Hepatocyte (in vitro differentiated cells): ENCODE results near the gene MOB3B. TPM values are rescaled to one million over a fixed set of nuclear protein-coding genes. Genes with fewer than 3 reads are reported as not detected.

Experiments used
- DNase-seq: peaks from one replicate; pipeline ENCODE4 v3.0.0-alpha.2; 2016; ENCODE audit warnings: low spot score
- H2AFZ ChIP-seq: fragments of 200-600 bp; sonication (generic); 2 replicates; pipeline ENCODE4 v1.6.0; 2016; ENCODE audit warnings: antibody characterized with exemption, mild to moderate bottlenecking
- H3K27ac ChIP-seq: fragments of 200-600 bp; sonication (generic); 2 replicates; pipeline ENCODE4 v1.5.1; 2016; ENCODE audit warnings: mild to moderate bottlenecking
- H3K27me3 ChIP-seq: fragments of 200-600 bp; sonication (generic); 2 replicates; pipeline ENCODE4 v1.6.1; 2016
- H3K36me3 ChIP-seq: fragments of 200-600 bp; sonication (generic); replicated peaks from 2 replicates; pipeline ENCODE4 v1.5.1; 2016; ENCODE audit warnings: low read depth; ENCODE audit not compliant: insufficient read depth
- H3K4me1 ChIP-seq: fragments of 200-600 bp; sonication (generic); 2 replicates; pipeline ENCODE4 v1.5.1; 2016; ENCODE audit warnings: mild to moderate bottlenecking, moderate library complexity; ENCODE audit not compliant: insufficient read depth
- H3K4me2 ChIP-seq: fragments of 200-600 bp; sonication (generic); 2 replicates; pipeline ENCODE4 v1.6.0; 2016
- H3K4me3 ChIP-seq: fragments of 200-600 bp; sonication (generic); 2 replicates; pipeline ENCODE4 v1.5.1; 2016; ENCODE audit warnings: mild to moderate bottlenecking
- H3K79me2 ChIP-seq: fragments of 200-600 bp; sonication (generic); 2 replicates; pipeline ENCODE4 v1.6.0; 2017; ENCODE audit warnings: mild to moderate bottlenecking
- H3K9me2 ChIP-seq: fragments of 200-600 bp; sonication (generic); replicated peaks from 2 replicates; pipeline ENCODE4 v1.6.0; 2017; ENCODE audit warnings: mild to moderate bottlenecking; ENCODE audit not compliant: insufficient read depth
- H3K9me3 ChIP-seq: fragments of 200-600 bp; sonication (generic); 2 replicates; pipeline ENCODE4 v1.5.1; 2016; ENCODE audit warnings: low read depth, mild to moderate bottlenecking
- H4K20me1 ChIP-seq: fragments of 200-600 bp; sonication (generic); 2 replicates; pipeline ENCODE4 v1.6.0; 2016; ENCODE audit warnings: mild to moderate bottlenecking; ENCODE audit not compliant: insufficient read depth, poor library complexity, severe bottlenecking
- CTCF ChIP-seq: fragments of 200-600 bp; sonication (generic); IDR thresholded peaks from 2 replicates; pipeline ENCODE4 v1.5.1; 2016; ENCODE audit warnings: antibody characterized with exemption, mild to moderate bottlenecking; ENCODE audit not compliant: poor library complexity
- EZH2 ChIP-seq: fragments of 200-600 bp; sonication (generic); IDR thresholded peaks from 2 replicates; pipeline ENCODE4 v1.6.1; 2016; ENCODE audit warnings: antibody characterized with exemption, mild to moderate bottlenecking, borderline replicate concordance
- EZH2phosphoT487 ChIP-seq: fragments of 200-600 bp; sonication (generic); IDR thresholded peaks from one replicate; pipeline ENCODE4 v1.6.1; 2018; ENCODE audit warnings: antibody characterized with exemption, mild to moderate bottlenecking, low read depth, moderate library complexity; ENCODE audit not compliant: unreplicated experiment, severe bottlenecking
- WGBS: methylation state at CpG from one replicate; pipeline ENCODE4 v1.1.6; 2016; ENCODE audit warnings: low lambda C conversion rate; ENCODE audit errors: missing lambda C conversion rate; 5-methylcytosine and 5-hydroxymethylcytosine counted together
- polyA plus RNA-seq: library from polyadenylated mRNA; unstranded; fragments of >200 nt; fragmentation: Nextera tagmentation; extraction: Ambion mirVana; gene quantifications from 2 replicates; pipeline ENCODE4 v1.2.1, GENCODE V29; 2016
- total RNA-seq: library from RNA; depleted of rRNA; stranded (reverse); fragments of >200 nt; gene quantifications from 2 replicates; pipeline ENCODE4 v1.2.3, GENCODE V29; 2014

Gene MOB3B
- total and polyA plus RNA-seq, 2 experiments from 2014 or later, result 13.3 to 13.5 TPM

GRCh38 chr9:27487128-27487640 lies 42.4 kb downstream of the MOB3B start:
- Histone ChIP-seq H3K36me3 (no peaks in the 10 kb centered on the region), H2AFZ (no peak overlapping the region), H3K9me2 (no peaks in the 10 kb centered on the region), H3K4me2 (peak overlapping the region; percentile 60), H3K27me3 (no peaks in the 10 kb centered on the region), H3K27ac (peak overlapping the region; percentile 78), H3K4me3 (no peak overlapping the region), H3K9me3 (no peaks in the 10 kb centered on the region), H3K79me2 (peaks cover 40% of the 10 kb centered on the region), H4K20me1 (no peaks in the 10 kb centered on the region), H3K4me1 (peaks cover 21% of the 10 kb centered on the region)
- DNase-seq, result peak; percentile 37
- 30% methylated on average over 5 of the region's 5 CpGs for WGBS
- TF ChIP-seq EZH2 (no peak), CTCF (no peak), EZH2phosphoT487 (no peak)

- Histone ChIP-seq H3K27ac (no peak overlapping the region), H3K4me3 (no peak overlapping the region), H3K4me2 (no peak overlapping the region), H3K4me1 (peaks cover 21% of the 10 kb centered on the region), H2AFZ (no peak overlapping the region), H3K27me3 (no peaks in the 10 kb centered on the region), H3K79me2 (peaks cover 37% of the 10 kb centered on the region), H3K36me3 (no peaks in the 10 kb centered on the region), H3K9me3 (no peaks in the 10 kb centered on the region), H4K20me1 (no peaks in the 10 kb centered on the region), H3K9me2 (no peaks in the 10 kb centered on the region)
- DNase-seq, result no peak
- 100% methylated on average over 1 of the region's 1 CpG for WGBS
- TF ChIP-seq EZH2 (no peak), EZH2phosphoT487 (no peak), CTCF (no peak)
Measured at GRCh38 chr9:27485158-27485557, 44.5 kb downstream of the MOB3B start.

- Histone ChIP-seq H3K27me3 (no peaks in the 10 kb centered on the region), H3K36me3 (no peaks in the 10 kb centered on the region), H3K4me2 (no peak overlapping the region), H3K27ac (no peak overlapping the region), H4K20me1 (no peaks in the 10 kb centered on the region), H3K79me2 (peaks cover 30% of the 10 kb centered on the region), H3K9me3 (no peaks in the 10 kb centered on the region), H2AFZ (no peak overlapping the region), H3K4me1 (peaks cover 21% of the 10 kb centered on the region), H3K9me2 (no peaks in the 10 kb centered on the region), H3K4me3 (no peak overlapping the region)
- WGBS, result 98% methylated on average over 6 of the region's 6 CpGs
- TF ChIP-seq CTCF (no peak), EZH2 (no peak), EZH2phosphoT487 (no peak)
- DNase-seq, result no peak
Measured at GRCh38 chr9:27483576-27483975, 46.0 kb downstream of the MOB3B start.

- no peaks in the 10 kb centered on the region for H3K36me3 ChIP-seq
- DNase-seq, result no peak
- H3K9me3 ChIP-seq, result no peaks in the 10 kb centered on the region
- no peak overlapping the region for H3K4me2 ChIP-seq
- TF ChIP-seq EZH2phosphoT487 (no peak), CTCF (no peak), EZH2 (no peak)
- WGBS, result 85% methylated on average over 2 of the region's 2 CpGs
- no peaks in the 10 kb centered on the region for H3K27me3 ChIP-seq
- peaks cover 36% of the 10 kb centered on the region for H3K79me2 ChIP-seq
- H2AFZ ChIP-seq, result no peak overlapping the region
- H3K27ac ChIP-seq, result no peak overlapping the region
- no peaks in the 10 kb centered on the region for H3K9me2 ChIP-seq
- no peaks in the 10 kb centered on the region for H4K20me1 ChIP-seq
- H3K4me3 ChIP-seq, result no peak overlapping the region
- peaks cover 12% of the 10 kb centered on the region for H3K4me1 ChIP-seq
Measured at GRCh38 chr9:27482709-27483108, 46.9 kb downstream of the MOB3B start.
